Natural killer cell treated with Interleukin-12 subunit alpha and Interleukin-12 subunit beta and Interleukin-15 and Interleukin-18, amount 100 ng/mL, for 72 hours (primary cell): ENCODE measurements around the gene EPAS1. TPM values are rescaled to one million over a fixed set of nuclear protein-coding genes. Genes with fewer than 3 reads are reported as not detected.
"Not testable (repeated sequence)": the region's sequence is repeated elsewhere in the genome, so short reads cannot be mapped to it uniquely, and the experiment has no call there.

Experiments used
- ATAC-seq, 2 donors: fragments of 150-1000 bp; cut with Tn5 transposase in 1 of 2; sonication (Bioruptor Pico), chemical (Tn5 transposase) in 1 of 2; 2 replicates each; pipeline ENCODE4 v1.10.0; 2021
- DNase-seq: peaks from one replicate; pipeline ENCODE4 v3.0.0; 2022; ENCODE audit warnings: low spot score
- H3K27ac Mint-ChIP-seq, 2 donors: 1 replicate in 1 of 2; 2 replicates in 1 of 2; pipeline ENCODE4 v1.8.0; 2022; ENCODE audit warnings: mixed read lengths in 2 of 2, mild to moderate bottlenecking in 1 of 2, moderate library complexity in 1 of 2
- H3K27me3 Mint-ChIP-seq, 2 donors: 1 replicate in 1 of 2; 2 replicates in 1 of 2; pipeline ENCODE4 v1.8.0; 2022; ENCODE audit warnings: mixed read lengths in 2 of 2
- H3K36me3 Mint-ChIP-seq: one replicate; pipeline ENCODE4 v1.8.0; 2022; ENCODE audit warnings: mixed read lengths
- H3K4me1 Mint-ChIP-seq, 2 donors: 1 replicate in 1 of 2; 2 replicates in 1 of 2; pipeline ENCODE4 v1.8.0; 2022; ENCODE audit warnings: low read depth in 2 of 2, mixed read lengths in 2 of 2, mild to moderate bottlenecking in 1 of 2
- H3K4me3 Mint-ChIP-seq: one replicate; pipeline ENCODE4 v1.8.0; 2022; ENCODE audit warnings: mixed read lengths
- H3K9me3 Mint-ChIP-seq: 2 replicates; pipeline ENCODE4 v1.8.0; 2022; ENCODE audit warnings: mixed read lengths
- total RNA-seq, 2 donors: library from RNA; stranded (reverse); gene quantifications; one replicate each; pipeline ENCODE4 v1.2.3, GENCODE V29; 2022

EPAS1 gene
- total RNA-seq, 2 donors from 2014 or later: 7.5 to 84.7 TPM

GRCh38 chr2:46390901-46391395 lies 93.7 kb downstream of the EPAS1 start:
- peak overlapping the region in 1 of 2 donors; percentile 22 for H3K27ac Mint-ChIP-seq
- H3K9me3 Mint-ChIP-seq: no peaks in the 10 kb centered on the region
- H3K4me3 Mint-ChIP-seq: no peak overlapping the region
- H3K36me3 Mint-ChIP-seq: no peaks in the 10 kb centered on the region
- H3K4me1 Mint-ChIP-seq: peaks cover 15 to 17% of the 10 kb centered on the region in 2 donors
- peaks cover 9 to 12% of the 10 kb centered on the region in 2 donors for H3K27me3 Mint-ChIP-seq
- no peak for DNase-seq
- ATAC-seq: no peak

- no peaks in the 10 kb centered on the region for H3K9me3 Mint-ChIP-seq
- no peaks in the 10 kb centered on the region for H3K36me3 Mint-ChIP-seq
- no peak overlapping the region for H3K4me3 Mint-ChIP-seq
- ATAC-seq (no peak), DNase-seq (no peak)
- peaks cover 17% of the 10 kb centered on the region in 2 donors for H3K27me3 Mint-ChIP-seq
- H3K4me1 Mint-ChIP-seq: peaks cover 13 to 17% of the 10 kb centered on the region in 2 donors
- peak overlapping the region in 1 of 2 donors; percentile 56 for H3K27ac Mint-ChIP-seq
Observed at GRCh38 chr2:46392561-46393346, 95.5 kb downstream of the EPAS1 start.

- peak overlapping the region in 1 of 2 donors; percentile 56 for H3K27ac Mint-ChIP-seq
- ATAC-seq: no peak
- H3K4me1 Mint-ChIP-seq: peaks cover 15 to 23% of the 10 kb centered on the region in 2 donors
- DNase-seq: no peak
- no peaks in the 10 kb centered on the region for H3K9me3 Mint-ChIP-seq
- H3K36me3 Mint-ChIP-seq: no peaks in the 10 kb centered on the region
- peaks cover 17% of the 10 kb centered on the region in 2 donors for H3K27me3 Mint-ChIP-seq
- H3K4me3 Mint-ChIP-seq: no peak overlapping the region
Observed at GRCh38 chr2:46393347-46393820, 96.2 kb downstream of the EPAS1 start.

- peak overlapping the region; percentile 53 for H3K4me3 Mint-ChIP-seq
- DNase-seq (no peak), ATAC-seq (no peak)
- H3K27me3 Mint-ChIP-seq: peaks cover 17% of the 10 kb centered on the region in 2 donors
- H3K36me3 Mint-ChIP-seq: no peaks in the 10 kb centered on the region
- peaks cover 15 to 28% of the 10 kb centered on the region in 2 donors for H3K4me1 Mint-ChIP-seq
- peak overlapping the region; percentile 54 to 77 for H3K27ac Mint-ChIP-seq
- H3K9me3 Mint-ChIP-seq: no peaks in the 10 kb centered on the region
Observed at GRCh38 chr2:46393865-46394264, 96.7 kb downstream of the EPAS1 start.

GRCh38 chr2:46394649-46395510 lies 97.7 kb downstream of the EPAS1 start:
- peaks cover 15 to 31% of the 10 kb centered on the region in 2 donors for H3K4me1 Mint-ChIP-seq
- ATAC-seq (peak; percentile 72 to 86), DNase-seq (no peak)
- no peaks in the 10 kb centered on the region for H3K36me3 Mint-ChIP-seq
- peak overlapping the region; percentile 54 to 77 for H3K27ac Mint-ChIP-seq
- H3K4me3 Mint-ChIP-seq: peak overlapping the region; percentile 53
- peaks cover 17% of the 10 kb centered on the region in 2 donors for H3K27me3 Mint-ChIP-seq
- no peaks in the 10 kb centered on the region for H3K9me3 Mint-ChIP-seq

GRCh38 chr2:46395730-46396129 lies 98.5 kb downstream of the EPAS1 start:
- not testable (repeated sequence) for DNase-seq, H3K36me3 Mint-ChIP-seq, H3K9me3 Mint-ChIP-seq, H3K4me3 Mint-ChIP-seq, ATAC-seq
- Mint-ChIP-seq H3K27ac (peak overlapping the region; percentile 54 to 77), H3K4me1 (peaks cover 15 to 31% of the 10 kb centered on the region in 2 donors), H3K27me3 (peaks cover 14 to 17% of the 10 kb centered on the region in 2 donors)

- Mint-ChIP-seq H3K36me3 (no peaks in the 10 kb centered on the region), H3K9me3 (no peaks in the 10 kb centered on the region), H3K27me3 (peaks cover 5 to 8% of the 10 kb centered on the region in 2 donors), H3K27ac (no peak overlapping the region), H3K4me1 (peaks cover 7 to 20% of the 10 kb centered on the region in 2 donors), H3K4me3 (no peak overlapping the region)
- DNase-seq (no peak), ATAC-seq (no peak)
Observed at GRCh38 chr2:46400016-46400415, 102.8 kb downstream of the EPAS1 start.

GRCh38 chr2:46402874-46403273 lies 105.7 kb downstream of the EPAS1 start:
- DNase-seq: no peak
- peaks cover 5 to 13% of the 10 kb centered on the region in 2 donors for H3K4me1 Mint-ChIP-seq
- ATAC-seq: no peak
- no peak overlapping the region for H3K4me3 Mint-ChIP-seq
- no peaks in the 10 kb centered on the region for H3K27me3 Mint-ChIP-seq
- H3K9me3 Mint-ChIP-seq: no peaks in the 10 kb centered on the region
- H3K36me3 Mint-ChIP-seq: no peaks in the 10 kb centered on the region
- no peak overlapping the region for H3K27ac Mint-ChIP-seq

- no peak overlapping the region for H3K27ac Mint-ChIP-seq
- no peaks in the 10 kb centered on the region for H3K27me3 Mint-ChIP-seq
- H3K4me1 Mint-ChIP-seq: peaks cover 0 to 3% of the 10 kb centered on the region in 2 donors
- H3K9me3 Mint-ChIP-seq: no peaks in the 10 kb centered on the region
- H3K36me3 Mint-ChIP-seq: no peaks in the 10 kb centered on the region
- no peak for DNase-seq
- no peak overlapping the region for H3K4me3 Mint-ChIP-seq
- no peak for ATAC-seq
Observed at GRCh38 chr2:46404181-46404759, 107.1 kb downstream of the EPAS1 start.

- H3K27ac Mint-ChIP-seq: no peak overlapping the region
- no peaks in the 10 kb centered on the region for H3K36me3 Mint-ChIP-seq
- H3K27me3 Mint-ChIP-seq: no peaks in the 10 kb centered on the region
- peaks cover 0 to 3% of the 10 kb centered on the region in 2 donors for H3K4me1 Mint-ChIP-seq
- no peak for DNase-seq
- no peak overlapping the region for H3K4me3 Mint-ChIP-seq
- ATAC-seq: no peak
- no peaks in the 10 kb centered on the region for H3K9me3 Mint-ChIP-seq
Observed at GRCh38 chr2:46407852-46408455, 110.7 kb downstream of the EPAS1 start.

GRCh38 chr2:46409756-46410155 lies 112.5 kb downstream of the EPAS1 start:
- Mint-ChIP-seq H3K27ac (no peak overlapping the region), H3K36me3 (peaks cover under 1% of the 10 kb centered on the region), H3K27me3 (no peaks in the 10 kb centered on the region), H3K9me3 (no peaks in the 10 kb centered on the region), H3K4me1 (peaks cover 0 to 3% of the 10 kb centered on the region in 2 donors), H3K4me3 (no peak overlapping the region)
- DNase-seq: no peak
- no peak for ATAC-seq

GRCh38 chr2:46410273-46411244 lies 113.4 kb downstream of the EPAS1 start:
- ATAC-seq: no peak
- H3K9me3 Mint-ChIP-seq: no peaks in the 10 kb centered on the region
- peaks cover 0 to 5% of the 10 kb centered on the region in 2 donors for H3K27me3 Mint-ChIP-seq
- no peak for DNase-seq
- H3K4me1 Mint-ChIP-seq: peaks cover 0 to 2% of the 10 kb centered on the region in 2 donors
- H3K36me3 Mint-ChIP-seq: peaks cover 8% of the 10 kb centered on the region
- no peak overlapping the region for H3K4me3 Mint-ChIP-seq
- peak overlapping the region in 1 of 2 donors; percentile 35 for H3K27ac Mint-ChIP-seq
